ENCODE results near the gene LCN6. TPM values are rescaled to one million over a fixed set of nuclear protein-coding genes. Genes with fewer than 3 reads are reported as not detected.

LCN6 gene
- total and polyA plus RNA-seq, 2 of the 13 experiments (the other 11 are each of a cell fraction or from before 2014, with no cell fraction given): not detected

- TF ChIP-seq, protein P1, sequence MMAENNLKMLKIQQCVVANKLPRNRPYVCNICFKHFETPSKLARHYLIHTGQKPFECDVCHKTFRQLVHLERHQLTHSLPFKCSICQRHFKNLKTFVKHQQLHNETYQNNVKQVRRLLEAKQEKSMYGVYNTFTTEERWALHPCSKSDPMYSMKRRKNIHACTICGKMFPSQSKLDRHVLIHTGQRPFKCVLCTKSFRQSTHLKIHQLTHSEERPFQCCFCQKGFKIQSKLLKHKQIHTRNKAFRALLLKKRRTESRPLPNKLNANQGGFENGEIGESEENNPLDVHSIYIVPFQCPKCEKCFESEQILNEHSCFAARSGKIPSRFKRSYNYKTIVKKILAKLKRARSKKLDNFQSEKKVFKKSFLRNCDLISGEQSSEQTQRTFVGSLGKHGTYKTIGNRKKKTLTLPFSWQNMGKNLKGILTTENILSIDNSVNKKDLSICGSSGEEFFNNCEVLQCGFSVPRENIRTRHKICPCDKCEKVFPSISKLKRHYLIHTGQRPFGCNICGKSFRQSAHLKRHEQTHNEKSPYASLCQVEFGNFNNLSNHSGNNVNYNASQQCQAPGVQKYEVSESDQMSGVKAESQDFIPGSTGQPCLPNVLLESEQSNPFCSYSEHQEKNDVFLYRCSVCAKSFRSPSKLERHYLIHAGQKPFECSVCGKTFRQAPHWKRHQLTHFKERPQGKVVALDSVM (CRISPR knock-in tag; IDR thresholded peaks at IDR 0.05): no peak
- TF ChIP-seq ZNF691 (CRISPR knock-in tag; IDR thresholded peaks at IDR 0.05; ENCODE audit: borderline replicate concordance, low read depth) (peak; percentile 55; the same call in 1 of the 2 replicates), ELF3 (CRISPR knock-in tag; IDR thresholded peaks at IDR 0.05) (peak; percentile 47; the same call in 1 of the 2 replicates), MNT (IDR thresholded peaks at IDR 0.05) (peak; percentile 69), ETV5 (CRISPR knock-in tag; IDR thresholded peaks at IDR 0.05; ENCODE audit: borderline replicate concordance) (no peak), E2F2 (CRISPR knock-in tag; IDR thresholded peaks at IDR 0.05; ENCODE audit: borderline replicate concordance) (peak; percentile 66; the same call in 1 of the 2 replicates), ZNF350 (CRISPR knock-in tag; IDR thresholded peaks at IDR 0.05; ENCODE audit: borderline replicate concordance, low read depth) (peak; percentile 69; the same call in 1 of the 2 replicates), FOXK2 (IDR thresholded peaks at IDR 0.05) (no peak), ZBTB7A (CRISPR knock-in tag; IDR thresholded peaks at IDR 0.05) (peak; percentile 65), RBFOX2 (IDR thresholded peaks at IDR 0.05; ENCODE audit: low read depth, low read length) (no peak), TGIF2 (CRISPR knock-in tag; IDR thresholded peaks at IDR 0.05) (peak; percentile 69; the same call in 1 of the 2 replicates), ZNF558 (CRISPR knock-in tag; IDR thresholded peaks at IDR 0.05; ENCODE audit: borderline replicate concordance) (no peak; the same call in 1 of the 2 replicates), ZBTB26 (CRISPR knock-in tag; IDR thresholded peaks at IDR 0.05; ENCODE audit: borderline replicate concordance) (0 out of 2 replicates have a peak, but pooled peaks have one; percentile 32), GABPB1 (CRISPR knock-in tag; IDR thresholded peaks at IDR 0.05) (peak; percentile 70), ZNF790 (CRISPR knock-in tag; IDR thresholded peaks at IDR 0.05; ENCODE audit: borderline replicate concordance) (no peak), SP2 (CRISPR knock-in tag; IDR thresholded peaks at IDR 0.05) (peak; percentile 52), RXRA (CRISPR knock-in tag; IDR thresholded peaks at IDR 0.05) (peak; percentile 33; the same call in 1 of the 2 replicates), ZNF883 (CRISPR knock-in tag; IDR thresholded peaks at IDR 0.05; ENCODE audit: not compliant biosample characterization) (peak; percentile 64)
- TF ChIP-seq, protein P2, sequence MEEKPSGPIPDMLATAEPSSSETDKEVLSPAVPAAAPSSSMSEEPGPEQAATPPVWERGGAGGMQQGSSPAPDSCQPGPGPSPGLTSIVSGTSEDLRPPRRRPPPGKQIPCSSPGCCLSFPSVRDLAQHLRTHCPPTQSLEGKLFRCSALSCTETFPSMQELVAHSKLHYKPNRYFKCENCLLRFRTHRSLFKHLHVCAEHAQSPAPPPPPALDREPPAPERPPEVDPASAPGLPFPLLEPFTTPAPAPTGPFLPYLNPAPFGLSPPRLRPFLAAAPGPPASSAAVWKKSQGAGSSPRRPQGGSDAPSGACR (CRISPR knock-in tag; IDR thresholded peaks at IDR 0.05): 0 out of 2 replicates have a peak, but pooled peaks have one; percentile 49
- TF ChIP-seq, protein P3, sequence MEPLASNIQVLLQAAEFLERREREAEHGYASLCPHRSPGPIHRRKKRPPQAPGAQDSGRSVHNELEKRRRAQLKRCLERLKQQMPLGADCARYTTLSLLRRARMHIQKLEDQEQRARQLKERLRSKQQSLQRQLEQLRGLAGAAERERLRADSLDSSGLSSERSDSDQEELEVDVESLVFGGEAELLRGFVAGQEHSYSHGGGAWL (CRISPR knock-in tag; IDR thresholded peaks at IDR 0.05): peak; percentile 80
These were observed 7.1 kb downstream of the LCN6 start (continued) for GRCh38 chr9:136740971-136741882.
